Gastroesophageal sphincter (tissue), 4 donors: ENCODE measurements around the gene SERPINE1. TPM values are rescaled to one million over a fixed set of nuclear protein-coding genes. Genes with fewer than 3 reads are reported as not detected.
"Not testable (repeated sequence)": the region's sequence is repeated elsewhere in the genome, so short reads cannot be mapped to it uniquely, and the experiment has no call there.

Source experiments
- ATAC-seq: fragments of 150-250 bp; one replicate; pipeline ENCODE4 v1.9.1; 2016; ENCODE audit warnings: mild to moderate bottlenecking, moderate library complexity
- H3K27ac ChIP-seq, 4 donors: fragments of 200-600 bp; sonication (generic) in 3 of 4; 1 replicate in 3 of 4; 2 replicates in 1 of 4; pipeline ENCODE4 v1.5.1; 2016 to 2019
- H3K27me3 ChIP-seq: fragments of 200-600 bp; sonication (generic); one replicate; pipeline ENCODE4 v1.5.1; 2019
- H3K36me3 ChIP-seq, 2 donors: fragments of 200-600 bp; sonication (generic); one replicate each; pipeline ENCODE4 v1.5.1; 2019; ENCODE audit warnings: control low read depth in 1 of 2
- H3K4me1 ChIP-seq, 3 donors: fragments of 200-600 bp; sonication (generic); 1 replicate in 2 of 3; 2 replicates in 1 of 3; pipeline ENCODE4 v1.5.1; 2016 to 2019; ENCODE audit warnings: control low read depth in 2 of 3
- H3K4me3 ChIP-seq, 2 donors: fragments of 200-600 bp; sonication (generic); one replicate each; pipeline ENCODE4 v1.5.1; 2019; ENCODE audit warnings: mild to moderate bottlenecking in 1 of 2, moderate library complexity in 1 of 2
- H3K9me3 ChIP-seq, 3 donors: fragments of 200-600 bp; sonication (generic); one replicate each; pipeline ENCODE4 v1.5.1; 2017 to 2019; ENCODE audit warnings: control low read depth in 2 of 3
- CTCF ChIP-seq, 4 experiments: fragments of 200-600 bp in 2 of 4; fragments of 450-650 bp in 2 of 4; sonication (generic) in 1 of 4; IDR thresholded peaks; one replicate each; pipeline ENCODE4 v1.5.1; 2017 to 2019; ENCODE audit warnings: antibody characterized with exemption in 4 of 4, mild to moderate bottlenecking in 2 of 4, moderate library complexity in 2 of 4
- EP300 ChIP-seq: sonication (generic); formaldehyde crosslinking; IDR thresholded peaks from one replicate; pipeline ENCODE4 v1.6.1; 2017; ENCODE audit warnings: antibody characterized with exemption, mild to moderate bottlenecking
- POLR2A ChIP-seq, 2 donors: fragments of 450-650 bp; IDR thresholded peaks; one replicate each; pipeline ENCODE4 v1.6.1; 2017; ENCODE audit warnings: antibody characterized with exemption in 2 of 2, mild to moderate bottlenecking in 2 of 2, moderate library complexity in 1 of 2
- POLR2AphosphoS5 ChIP-seq: sonication (generic); formaldehyde crosslinking; IDR thresholded peaks from one replicate; pipeline ENCODE4 v1.6.1; 2017; ENCODE audit warnings: antibody characterized with exemption
- WGBS, 2 donors: methylation state at CpG; one replicate each; pipeline ENCODE4 v1.1.5; 2018; ENCODE audit warnings: low coverage in 1 of 2; 5-methylcytosine and 5-hydroxymethylcytosine counted together
- total RNA-seq, 4 donors: library from RNA; depleted of rRNA; stranded (reverse); fragments of >200 nt; gene quantifications; one replicate each; pipeline ENCODE4 v1.1.0, GENCODE V29; 2016

SERPINE1 gene
- total RNA-seq, 4 donors from 2014 or later, result 5.4 to 75.3 (median 19.6) TPM

- Histone ChIP-seq H3K36me3 (no peaks in the 10 kb centered on the region), H3K9me3 (no peaks in the 10 kb centered on the region), H3K4me1 (peaks cover 0 to 22% (median 0%) of the 10 kb centered on the region in 3 donors), H3K27ac (peak overlapping the region in 3 of 4 donors; percentile 59 to 66 (median 63)), H3K4me3 (no peak overlapping the region), H3K27me3 (no peaks in the 10 kb centered on the region)
- WGBS, 2 donors, result 42 to 81% methylated on average over 5 to 8 of the region's 11 CpGs
- TF ChIP-seq POLR2AphosphoS5 (peak; percentile 59), EP300 (no peak)
- ATAC-seq, result peak; percentile 63
These were observed 14.7 kb upstream of the SERPINE1 start for GRCh38 chr7:101112233-101112632.

- WGBS, 2 donors, result 97% methylated on average over 7 of the region's 7 CpGs; no CpG with 5 or more reads in 1 of the 2 donors
- Histone ChIP-seq H3K27ac (peak overlapping the region in 2 of 4 donors; percentile 63 to 66), H3K4me1 (peaks cover 0 to 19% (median 0%) of the 10 kb centered on the region in 3 donors)
- H3K9me3 ChIP-seq, H3K27me3 ChIP-seq, ATAC-seq, H3K36me3 ChIP-seq, H3K4me3 ChIP-seq: not testable (repeated sequence)
These were observed 13.8 kb upstream of the SERPINE1 start for GRCh38 chr7:101113140-101113539.

GRCh38 chr7:101113836-101114235 lies 13.1 kb upstream of the SERPINE1 start:
- no peak overlapping the region for H3K27ac ChIP-seq
- TF ChIP-seq EP300, result no peak
- TF ChIP-seq POLR2AphosphoS5, result no peak
- no peak for TF ChIP-seq POLR2A (IDR thresholded peaks at IDR 0.05)
- no peak for TF ChIP-seq CTCF (IDR thresholded peaks at IDR 0.05)
- H3K27me3 ChIP-seq, result no peaks in the 10 kb centered on the region
- H3K36me3 ChIP-seq, result no peaks in the 10 kb centered on the region
- H3K9me3 ChIP-seq, result no peaks in the 10 kb centered on the region
- peaks cover 0 to 12% (median 0%) of the 10 kb centered on the region in 3 donors for H3K4me1 ChIP-seq
- WGBS, 2 donors, result 86% methylated on average over 11 of the region's 11 CpGs; no CpG with 5 or more reads in 1 of the 2 donors
- no peak for ATAC-seq
- no peak overlapping the region for H3K4me3 ChIP-seq

GRCh38 chr7:101114492-101114891 lies 12.4 kb upstream of the SERPINE1 start:
- H3K27ac ChIP-seq, result no peak overlapping the region

GRCh38 chr7:101115215-101115614 lies 11.7 kb upstream of the SERPINE1 start:
- Histone ChIP-seq H3K36me3 (no peaks in the 10 kb centered on the region), H3K4me3 (no peak overlapping the region), H3K27me3 (no peaks in the 10 kb centered on the region), H3K4me1 (peaks cover 0 to 10% (median 0%) of the 10 kb centered on the region in 3 donors), H3K27ac (no peak overlapping the region), H3K9me3 (no peaks in the 10 kb centered on the region)
- WGBS, 2 donors, result 100% methylated on average over 1 of the region's 3 CpGs
- no peak for TF ChIP-seq CTCF (IDR thresholded peaks at IDR 0.05)
- TF ChIP-seq EP300, result no peak
- TF ChIP-seq POLR2A (IDR thresholded peaks at IDR 0.05), result no peak
- TF ChIP-seq POLR2AphosphoS5, result no peak
- ATAC-seq, result no peak

More at GRCh38 chr7:101114492-101114891, 12.4 kb upstream of the SERPINE1 start:
- Histone ChIP-seq H3K4me3 (no peak overlapping the region), H3K9me3 (no peaks in the 10 kb centered on the region), H3K4me1 (peaks cover 0 to 10% (median 0%) of the 10 kb centered on the region in 3 donors), H3K36me3 (no peaks in the 10 kb centered on the region), H3K27me3 (no peaks in the 10 kb centered on the region)
- no peak for ATAC-seq
- 61% methylated on average over 2 of the region's 8 CpGs; no CpG with 5 or more reads in 1 of the 2 donors for WGBS, 2 donors
- TF ChIP-seq CTCF (IDR thresholded peaks at IDR 0.05) (no peak), EP300 (no peak), POLR2A (IDR thresholded peaks at IDR 0.05) (no peak), POLR2AphosphoS5 (no peak)

- Histone ChIP-seq H3K4me3 (no peak overlapping the region), H3K36me3 (no peaks in the 10 kb centered on the region), H3K9me3 (no peaks in the 10 kb centered on the region), H3K4me1 (peaks cover 0 to 10% (median 4%) of the 10 kb centered on the region in 3 donors), H3K27ac (peak overlapping the region in 2 of 4 donors; percentile 1 to 47), H3K27me3 (no peaks in the 10 kb centered on the region)
- no peak for ATAC-seq
- 80 to 86% methylated on average over 1 to 10 of the region's 10 CpGs for WGBS, 2 donors
- no peak for TF ChIP-seq EP300
These were observed 10.0 kb upstream of the SERPINE1 start for GRCh38 chr7:101116898-101117297.
